NT2/D1 (cell line): ENCODE results near the gene FARSA.

Experiments used
- SUZ12 ChIP-seq: IDR thresholded peaks from 2 replicates; pipeline ENCODE4 v1.6.1; 2011; ENCODE audit not compliant: insufficient read length, insufficient read depth; ENCODE audit errors: extremely low read depth
- YY1 ChIP-seq: IDR thresholded peaks from 2 replicates; pipeline ENCODE4 v1.6.1; 2011; ENCODE audit not compliant: insufficient read length, insufficient read depth
- ZNF274 ChIP-seq: IDR thresholded peaks from 2 replicates; pipeline ENCODE4 v1.6.1; 2011; ENCODE audit warnings: mild to moderate bottlenecking, low read depth, low read length

GRCh38 chr19:12946092-12946721, 12.7 kb upstream of the FARSA start:
- TF ChIP-seq ZNF274 (no peak), YY1 (no peak), SUZ12 (no peak)
